Heart right ventricle (tissue), 16 donors: ENCODE data around the gene MYH7. TPM values are rescaled to one million over a fixed set of nuclear protein-coding genes. Genes with fewer than 3 reads are reported as not detected.
A peak's percentile ranks its signal among the peaks of the same experiment; 100 is the strongest.

Source experiments
- ATAC-seq, 8 donors: fragments of 200-7000 bp; cut with Tn5 transposase; one replicate each; pipeline ENCODE4 v1.9.1; 2020; ENCODE audit warnings: mild to moderate bottlenecking in 8 of 8, moderate library complexity in 8 of 8, moderate number of reproducible peaks in 1 of 8
- DNase-seq, 2 donors: peaks; one replicate each; pipeline ENCODE4 v3.0.0-alpha.2; 2020
- H3K27ac ChIP-seq, 10 donors: fragments of 200-600 bp; sonication (generic) in 2 of 10; one replicate each; pipeline versions ENCODE4 v1.5.0 to v1.8.0; 2020 to 2022; ENCODE audit warnings: mild to moderate bottlenecking in 3 of 10
- H3K27me3 ChIP-seq, 7 donors: fragments of 200-600 bp; one replicate each; pipeline ENCODE4 v1.8.0; 2021 to 2022; ENCODE audit warnings: mild to moderate bottlenecking in 2 of 7
- H3K36me3 ChIP-seq, 9 donors: fragments of 200-600 bp; sonication (generic) in 1 of 9; one replicate each; pipeline versions ENCODE4 v1.5.0 to v1.8.0; 2020 to 2022; ENCODE audit warnings: mild to moderate bottlenecking in 2 of 9
- H3K4me1 ChIP-seq, 9 donors: fragments of 200-600 bp; sonication (generic) in 1 of 9; one replicate each; pipeline versions ENCODE4 v1.5.0 to v1.8.0; 2020 to 2022; ENCODE audit warnings: mild to moderate bottlenecking in 4 of 9
- H3K4me3 ChIP-seq, 10 donors: fragments of 200-600 bp; sonication (generic) in 2 of 10; one replicate each; pipeline versions ENCODE4 v1.5.0 to v1.8.0; 2020 to 2022; ENCODE audit warnings: mild to moderate bottlenecking in 7 of 10, moderate library complexity in 2 of 10
- H3K9me3 ChIP-seq, 11 donors: fragments of 200-600 bp in 10 of 11; sonication (generic) in 2 of 11; one replicate each; pipeline versions ENCODE4 v1.5.0 to v1.8.0; 2013 to 2022; ENCODE audit warnings: mild to moderate bottlenecking in 2 of 11, control low read depth in 1 of 11, moderate library complexity in 1 of 11
- CTCF ChIP-seq, 9 donors: fragments of 200-600 bp; sonication (generic) in 2 of 9; IDR thresholded peaks; one replicate each; pipeline versions ENCODE4 v1.5.0 to v1.8.0; 2021 to 2022; ENCODE audit warnings: antibody characterized with exemption in 9 of 9, mild to moderate bottlenecking in 5 of 9, moderate library complexity in 1 of 9
- WGBS, 2 donors: extraction: QIAGEN DNeasy Blood & Tissue Kit; methylation state at CpG; one replicate each; pipeline ENCODE4 v1.1.7; 2013; ENCODE audit warnings: inconsistent platforms in 1 of 2; 5-methylcytosine and 5-hydroxymethylcytosine counted together
- intact Hi-C, 10 donors: fragments of 100-400 bp; cut with DNase I; formaldehyde crosslinking; loops; one replicate each; pipeline versions ENCODE4 v1.11.1 to v1.14.2; 2022
- polyA plus RNA-seq, 2 donors: library from polyadenylated mRNA; stranded (reverse); fragments of 200-250 nt; gene quantifications; one replicate each; pipeline ENCODE4 v1.2.3, GENCODE V29; 2013
- total RNA-seq, 10 donors: library from RNA; stranded (reverse); fragmentation: NEBNext Ultra II Directional in 3 of 10; extraction: Animal tissue kit (Norgen Biotek cat#: 25700) in 3 of 10; gene quantifications; one replicate each; pipeline versions ENCODE4 v1.2.1 to v1.2.4, GENCODE V29; 2021 to 2023
- donor health status: Arrhythmogenic right ventricular cardiomyopathy.
- donor health status: ischemic (EF 13 %, LVEDD 7.1; RV severe dilation, severe dysfunction).
- donor health status: healthy with polysubstance abuse.
- donor health status: DM: no; HTN: yes; CAD: no.
- donor health status: DM: no; HTN: no; CAD: no.
- donor health status: ischemic (EF 25% LVEDD 6.9; RV normal size, moderate dysfunction).
- donor health status: ischemic (EF 25% LVEDD 5.7; RV mildly dilated, moderate dysfunction).
- donor health status: healthy.
- donor health status: DM: yes; HTN: yes; CAD: no.
- donor health status: Ischemic cardiomyopathy.
- donor health status: ischemic (EF 35%, LVEDD 5.7; RV mildly dilated, moderate dysfunction).
- donor health status: nonischemic (EF 11% LVEDD 7.7; RV severe dilation, severe dysfunction).
- donor health status: DM: yes; HTN: yes; CAD: no.
- donor health status: PGD.
- donor health status: ischemic (EF 29% LVEDD 5.4; RV normal size, mild dysfunction).
- donor health status: nonischemic (EF 23%, LVEDD 6.1; RV moderate dilation, normal function).

The MYH7 gene
- total and polyA plus RNA-seq, 12 donors: 641 to 22,607 (median 18,940) TPM

DNA sequence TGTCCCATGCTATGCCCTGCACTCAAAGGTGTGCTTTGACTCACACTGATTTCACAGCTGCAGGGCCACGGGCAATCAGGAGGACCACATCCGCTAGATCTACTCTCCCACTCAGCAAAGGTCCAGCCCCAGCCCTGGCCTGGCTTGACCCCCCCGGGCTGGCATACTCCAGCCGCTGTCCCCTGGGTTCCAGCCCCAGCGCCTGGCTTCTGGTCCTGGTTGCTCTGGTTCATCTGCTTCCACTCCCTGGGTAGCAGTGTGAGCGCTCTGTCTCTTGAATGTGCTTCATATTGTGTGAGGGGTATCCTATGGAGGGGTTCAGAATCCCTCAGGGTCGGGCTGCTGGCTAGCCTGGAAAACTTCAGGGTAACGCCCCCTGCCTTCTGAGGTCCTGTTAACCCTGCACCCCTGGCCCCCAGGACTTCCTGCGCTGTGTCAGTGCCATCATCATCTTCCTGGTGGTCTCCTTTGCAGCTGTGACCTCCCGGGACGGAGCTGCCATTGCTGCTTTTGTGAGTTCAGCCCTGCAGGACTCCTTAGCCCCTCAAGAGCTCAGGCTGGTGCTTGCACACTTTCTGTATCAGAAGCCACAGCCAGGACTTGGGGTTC lies 56.7 kb downstream of the MYH7 start:
- Histone ChIP-seq H3K27ac (no peak overlapping the region), H3K4me3 (no peak overlapping the region), H3K9me3 (no peaks in the 10 kb centered on the region), H3K4me1 (peaks cover 0 to 39% (median 8%) of the 10 kb centered on the region in 9 donors), H3K36me3 (peaks cover 0 to 36% (median 8%) of the 10 kb centered on the region in 9 donors), H3K27me3 (peaks cover 0 to 7% (median 0%) of the 10 kb centered on the region in 7 donors)
- TF ChIP-seq CTCF (IDR thresholded peaks at IDR 0.05): no peak
- 66 to 70% methylated on average over 11 of the region's 11 CpGs for WGBS, 2 donors
- intact Hi-C loops: loop anchor here in 6 of 10 donors (5.0 to 10.0 kb wide), 4 partner anchors 51 to 116 kb away; no protein-coding TSS in a partner anchor
- ATAC-seq (peak in 6 of 8 donors; percentile 2 to 35 (median 9)), DNase-seq (no peak)

DNA sequence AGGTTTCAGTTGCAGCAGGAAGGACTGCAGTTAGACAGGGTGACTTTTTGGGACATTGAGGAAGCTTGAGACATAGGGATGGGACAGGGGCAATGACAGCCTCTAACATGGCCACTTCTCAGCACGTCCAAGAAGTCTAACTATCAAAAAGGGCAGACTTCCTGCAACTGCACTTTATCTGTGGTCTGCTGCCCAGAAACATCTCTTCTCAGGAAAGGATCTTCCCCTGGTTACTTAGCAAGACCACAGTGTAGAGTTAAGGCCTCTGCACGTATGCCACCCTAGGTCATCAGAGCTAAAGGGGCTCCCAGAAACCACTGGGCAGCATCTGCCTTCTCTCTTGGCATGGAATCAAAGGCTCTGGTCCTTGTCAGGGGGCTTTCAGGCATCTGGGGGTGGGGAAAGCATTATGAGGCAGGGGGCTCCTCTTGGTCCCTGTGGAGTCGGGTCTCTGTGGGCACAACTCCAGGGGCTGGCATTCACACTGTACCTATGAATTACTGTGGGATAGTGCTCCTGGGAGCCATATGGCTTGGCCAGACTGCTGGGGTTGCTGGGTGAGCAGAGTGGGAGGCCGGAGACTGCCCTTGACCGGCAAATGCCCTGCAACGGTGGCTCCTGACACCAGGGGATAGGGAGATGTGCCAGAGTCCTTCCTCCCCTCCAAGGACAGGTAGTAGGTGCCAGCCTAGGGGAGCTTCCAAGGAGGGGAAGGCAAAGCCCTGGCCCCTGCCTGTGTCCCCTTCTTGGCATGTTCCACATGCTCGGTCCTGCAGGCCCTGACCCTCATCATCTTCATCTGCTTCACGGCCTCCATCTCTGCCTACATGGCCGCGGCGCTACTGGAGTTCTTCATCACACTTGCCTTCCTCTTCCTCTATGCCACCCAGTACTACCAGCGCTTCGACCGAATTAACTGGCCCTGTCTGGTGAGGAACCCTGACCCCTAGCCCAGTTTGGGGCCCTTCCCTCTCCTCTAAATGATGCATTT lies 57.6 kb downstream of the MYH7 start:
- Histone ChIP-seq H3K9me3 (no peaks in the 10 kb centered on the region), H3K27me3 (peaks cover 0 to 7% (median 0%) of the 10 kb centered on the region in 7 donors), H3K27ac (peak overlapping the region in 3 of 10 donors; percentile 23 to 44 (median 32)), H3K4me1 (peaks cover 0 to 37% (median 8%) of the 10 kb centered on the region in 9 donors), H3K4me3 (no peak overlapping the region), H3K36me3 (peaks cover 0 to 28% (median 7%) of the 10 kb centered on the region in 9 donors)
- ATAC-seq: peak in 6 of 8 donors; percentile 1 to 19 (median 8)
- no peak for DNase-seq
- TF ChIP-seq CTCF (IDR thresholded peaks at IDR 0.05): no peak
- intact Hi-C loops: loop anchor here in 6 of 10 donors (2.0 to 10.0 kb wide), 5 partner anchors 49 to 116 kb away; no protein-coding TSS in a partner anchor
- 66 to 69% methylated on average over 14 of the region's 14 CpGs for WGBS, 2 donors

DNA sequence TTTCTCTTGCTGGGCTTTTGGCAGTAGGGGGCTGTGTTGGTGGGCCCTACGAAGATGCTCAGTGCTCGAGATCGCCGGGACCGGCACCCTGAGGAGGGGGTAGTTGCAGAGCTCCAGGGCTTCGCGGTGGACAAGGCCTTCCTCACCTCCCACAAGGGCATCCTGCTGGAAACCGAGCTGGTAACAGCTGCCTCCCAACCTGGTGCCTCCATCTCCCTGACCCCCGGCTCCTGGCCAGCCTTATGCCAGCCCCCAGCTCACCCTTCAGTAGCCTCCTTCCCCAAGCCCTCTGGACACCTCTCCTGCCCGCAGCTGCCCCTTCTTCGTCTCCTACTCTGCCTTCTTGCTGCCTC lies 58.3 kb downstream of the MYH7 start:
- WGBS, 2 donors: 37 to 45% methylated on average over 11 of the region's 11 CpGs
- Histone ChIP-seq H3K27ac (peak overlapping the region in 5 of 10 donors; percentile 22 to 44 (median 30)), H3K4me1 (peaks cover 0 to 34% (median 8%) of the 10 kb centered on the region in 9 donors), H3K36me3 (peaks cover 0 to 21% (median 0%) of the 10 kb centered on the region in 9 donors), H3K9me3 (no peaks in the 10 kb centered on the region), H3K4me3 (peak overlapping the region in 3 of 10 donors; percentile 23 to 33 (median 32)), H3K27me3 (peaks cover 0 to 7% (median 0%) of the 10 kb centered on the region in 7 donors)
- DNase-seq (no peak), ATAC-seq (peak in 2 of 8 donors; percentile 0 to 4)
- intact Hi-C loops: loop anchor here in 6 of 10 donors (2.0 to 10.0 kb wide), 5 partner anchors 48 to 115 kb away; no protein-coding TSS in a partner anchor
- TF ChIP-seq CTCF (IDR thresholded peaks at IDR 0.05): no peak
